Adrenal gland (tissue), 12 donors: ENCODE data around the gene ZMAT5. TPM values are rescaled to one million over a fixed set of nuclear protein-coding genes. Genes with fewer than 3 reads are reported as not detected.

ENCODE experiments used
- DNase-seq, 7 donors: peaks; one replicate each; pipeline ENCODE4 v3.0.0-alpha.2; 2019 to 2020
- H3K27ac ChIP-seq, 5 donors: fragments of 200-600 bp; sonication (generic) in 4 of 5; 1 replicate in 3 of 5; 2 replicates in 2 of 5; pipeline versions ENCODE4 v1.5.1 to v1.8.0; 2016 to 2020; ENCODE audit warnings: mild to moderate bottlenecking in 1 of 5
- H3K27me3 ChIP-seq: fragments of 200-600 bp; 2 replicates; pipeline ENCODE4 v1.8.0; 2021
- H3K36me3 ChIP-seq, 2 donors: fragments of 200-600 bp; replicated peaks in 1 of 2; 1 replicate in 1 of 2; 2 replicates in 1 of 2; pipeline versions ENCODE4 v1.5.1 to v1.8.0; 2018 to 2022
- H3K4me1 ChIP-seq, 2 donors: fragments of 200-600 bp; replicated peaks in 1 of 2; 1 replicate in 1 of 2; 2 replicates in 1 of 2; pipeline versions ENCODE4 v1.5.1 to v1.8.0; 2018 to 2021
- H3K4me3 ChIP-seq, 4 donors: fragments of 200-600 bp; sonication (generic) in 3 of 4; one replicate each; pipeline ENCODE4 v1.5.1; 2016 to 2018
- H3K9me3 ChIP-seq, 3 donors: fragments of 200-600 bp; sonication (generic) in 1 of 3; replicated peaks in 1 of 3; 1 replicate in 2 of 3; 2 replicates in 1 of 3; pipeline versions ENCODE4 v1.5.1 to v1.8.0; 2016 to 2021
- POLR2A ChIP-seq, 2 donors: fragments of 450-650 bp; IDR thresholded peaks; one replicate each; pipeline ENCODE4 v1.6.1; 2017; ENCODE audit warnings: antibody characterized with exemption in 2 of 2, mild to moderate bottlenecking in 2 of 2, moderate library complexity in 1 of 2
- WGBS, 4 donors: extraction: QIAGEN DNeasy Blood & Tissue Kit in 2 of 4; methylation state at CpG; one replicate each; pipeline versions ENCODE4 v1.1.5 to v1.1.7; 2013 to 2017; 5-methylcytosine and 5-hydroxymethylcytosine counted together
- intact Hi-C, 2 donors: fragments of 100-400 bp; cut with DNase I; formaldehyde crosslinking; loops; one replicate each; pipeline versions ENCODE4 v1.14.1 to v1.15.0; 2022 to 2023
- polyA plus RNA-seq, 3 donors: library from polyadenylated mRNA; stranded (reverse); fragments of 200-250 nt in 2 of 3; fragments of 350-450 nt in 1 of 3; fragmentation: Illumina TruSeq in 1 of 3; extraction: RNeasy Lipid Tissue Mini Kit (QIAGEN cat#74804) in 1 of 3; gene quantifications; one replicate each; pipeline ENCODE4 v1.2.3, GENCODE V29; 2013 to 2014
- total RNA-seq, 9 donors: library from RNA; depleted of rRNA in 4 of 9; stranded (reverse); fragments of >200 nt in 4 of 9; fragments of 120-200 nt in 1 of 9; fragmentation: NEBNext Ultra II Directional in 1 of 9; extraction: Animal tissue kit (Norgen Biotek cat#: 25700) in 1 of 9; gene quantifications; one replicate each; pipeline versions ENCODE4 v1.1.0 to v1.2.4, GENCODE V29; 2013 to 2023
- TF ChIP-seq, protein P1 (sequence below), 6 experiments: fragments of 450-650 bp in 4 of 6; fragments of 200-600 bp in 2 of 6; sonication (generic) in 1 of 6; IDR thresholded peaks; 1 replicate in 5 of 6; 2 replicates in 1 of 6; pipeline versions ENCODE4 v1.5.1 to v1.8.0; 2016 to 2021; ENCODE audit warnings: antibody characterized with exemption in 6 of 6, mild to moderate bottlenecking in 2 of 6, moderate library complexity in 1 of 6
- donor health status: healthy with polysubstance abuse.
- donor health status: Bipolar disorder and iron deficiency.
- donor health status: DM: yes; HTN: yes; CAD: no.
- donor health status: DM: no; HTN: no; CAD: no.
- donor health status: DM: no; HTN: no; CAD: no.
- donor health status: DM: yes; HTN: yes; CAD: no.

The ZMAT5 gene
- total and polyA plus RNA-seq, 12 donors = 13.1 to 97.8 (median 34.8) TPM

DNA sequence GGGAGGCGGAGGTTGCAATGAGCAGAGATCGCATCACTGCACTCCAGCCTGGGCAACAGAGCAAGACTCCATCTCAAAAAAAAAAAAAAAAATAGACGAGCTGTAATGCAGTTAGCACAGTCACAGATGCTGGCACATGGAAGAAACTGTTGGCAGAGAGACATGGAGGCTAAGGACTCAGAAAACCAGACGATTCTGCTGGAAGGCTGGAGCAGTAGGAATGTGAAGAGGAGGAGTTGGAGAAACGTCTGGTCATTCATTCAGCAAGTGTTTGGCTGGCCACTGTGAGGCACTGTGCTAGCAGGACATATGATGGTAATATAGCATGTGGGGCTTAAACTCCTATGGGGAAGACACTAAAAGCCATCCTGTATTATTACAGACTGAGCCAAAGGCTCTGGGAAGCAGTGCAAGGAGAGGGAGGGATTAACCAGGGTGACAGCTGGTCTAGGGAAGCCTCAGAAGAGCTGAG lies 5.4 kb upstream of the ZMAT5 start:
- Histone ChIP-seq H3K27ac (peak overlapping the region in 1 of 5 donors; percentile 14), H3K4me1 (peaks cover 10 to 14% of the 10 kb centered on the region in 2 donors), H3K9me3 (no peaks in the 10 kb centered on the region), H3K4me3 (no peak overlapping the region), H3K27me3 (no peaks in the 10 kb centered on the region), H3K36me3 (peaks cover 0 to 22% of the 10 kb centered on the region in 2 donors)
- intact Hi-C loops = no loop called here
- no peak for TF ChIP-seq POLR2A (IDR thresholded peaks at IDR 0.05)
- TF ChIP-seq, protein P1, sequence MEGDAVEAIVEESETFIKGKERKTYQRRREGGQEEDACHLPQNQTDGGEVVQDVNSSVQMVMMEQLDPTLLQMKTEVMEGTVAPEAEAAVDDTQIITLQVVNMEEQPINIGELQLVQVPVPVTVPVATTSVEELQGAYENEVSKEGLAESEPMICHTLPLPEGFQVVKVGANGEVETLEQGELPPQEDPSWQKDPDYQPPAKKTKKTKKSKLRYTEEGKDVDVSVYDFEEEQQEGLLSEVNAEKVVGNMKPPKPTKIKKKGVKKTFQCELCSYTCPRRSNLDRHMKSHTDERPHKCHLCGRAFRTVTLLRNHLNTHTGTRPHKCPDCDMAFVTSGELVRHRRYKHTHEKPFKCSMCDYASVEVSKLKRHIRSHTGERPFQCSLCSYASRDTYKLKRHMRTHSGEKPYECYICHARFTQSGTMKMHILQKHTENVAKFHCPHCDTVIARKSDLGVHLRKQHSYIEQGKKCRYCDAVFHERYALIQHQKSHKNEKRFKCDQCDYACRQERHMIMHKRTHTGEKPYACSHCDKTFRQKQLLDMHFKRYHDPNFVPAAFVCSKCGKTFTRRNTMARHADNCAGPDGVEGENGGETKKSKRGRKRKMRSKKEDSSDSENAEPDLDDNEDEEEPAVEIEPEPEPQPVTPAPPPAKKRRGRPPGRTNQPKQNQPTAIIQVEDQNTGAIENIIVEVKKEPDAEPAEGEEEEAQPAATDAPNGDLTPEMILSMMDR (IDR thresholded peaks at IDR 0.05) = peak in 3 of 6 experiments; percentile 34 to 42 (median 38)
- DNase-seq = peak in 4 of 7 donors; percentile 45 to 60 (median 50)
- 38 to 54% (median 50%) methylated on average over 4 to 5 of the region's 5 CpGs for WGBS, 4 donors

DNA sequence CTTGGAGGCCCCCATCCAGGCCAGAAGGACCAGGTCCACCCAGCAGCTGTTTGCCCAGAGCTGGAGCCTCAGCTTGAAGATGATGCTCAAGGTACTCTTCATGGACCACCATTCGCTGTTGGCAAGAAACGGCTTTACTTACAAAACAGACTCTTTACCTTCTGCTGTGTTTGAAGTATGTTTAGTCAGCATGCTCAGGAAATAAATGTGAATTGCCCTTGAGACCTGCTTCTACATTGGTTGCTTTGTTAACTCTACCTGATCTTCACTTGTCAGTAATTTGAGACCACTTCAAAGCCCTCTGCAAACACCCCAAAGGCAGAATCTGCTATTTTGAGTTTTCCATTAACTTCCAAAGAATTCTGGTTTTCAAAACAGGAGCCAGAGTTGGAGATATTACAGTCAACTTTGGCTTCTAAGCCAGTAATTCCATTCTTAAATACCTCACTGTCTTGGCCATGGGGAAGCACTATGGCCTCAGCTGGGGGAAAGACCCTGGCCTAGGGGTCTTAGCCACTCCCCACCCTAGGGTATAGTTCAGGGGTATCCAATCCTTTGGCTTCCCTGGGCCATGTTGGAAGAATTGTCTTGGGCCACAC lies 3.0 kb upstream of the ZMAT5 start:
- H3K4me3 ChIP-seq = no peak overlapping the region
- H3K9me3 ChIP-seq = no peaks in the 10 kb centered on the region
- H3K36me3 ChIP-seq = peaks cover 0 to 22% of the 10 kb centered on the region in 2 donors
- peaks cover 18 to 25% of the 10 kb centered on the region in 2 donors for H3K4me1 ChIP-seq
- intact Hi-C loops = no loop called here
- DNase-seq = no peak
- no peak overlapping the region for H3K27ac ChIP-seq
- TF ChIP-seq, protein P1 (IDR thresholded peaks at IDR 0.05) = no peak
- TF ChIP-seq POLR2A (IDR thresholded peaks at IDR 0.05) = no peak
- H3K27me3 ChIP-seq = no peaks in the 10 kb centered on the region
- WGBS, 4 donors = 70 to 83% (median 79%) methylated on average over 2 of the region's 2 CpGs

DNA sequence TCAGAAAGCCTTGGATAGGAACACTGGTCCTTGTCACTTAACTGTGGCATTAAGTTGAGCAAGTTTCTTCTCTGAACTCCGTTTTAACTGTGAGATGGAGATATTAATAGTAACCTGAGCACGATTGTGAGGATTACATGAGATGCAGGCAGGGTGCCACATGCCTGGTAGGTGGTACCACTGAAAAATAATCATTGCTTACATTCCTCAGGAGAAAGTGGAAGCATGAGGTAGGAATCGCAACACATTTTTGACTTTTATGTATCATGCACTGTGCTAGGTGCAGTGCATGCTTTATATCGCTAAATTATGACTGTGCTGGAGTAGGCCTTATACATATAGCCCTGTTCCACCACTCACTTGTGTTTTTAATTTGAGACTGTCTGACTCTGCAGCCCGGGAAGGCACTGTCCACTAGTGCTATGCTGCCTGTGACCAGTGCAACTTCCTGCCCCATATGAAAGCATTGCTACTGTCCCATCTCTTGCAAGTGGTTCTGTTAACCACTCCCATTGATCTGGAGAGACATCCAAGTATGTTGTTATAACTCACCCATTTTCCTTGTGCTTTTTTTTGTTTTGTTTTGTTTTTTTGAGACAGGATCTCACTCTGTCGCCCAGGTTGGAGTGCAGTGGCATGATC lies 1.4 kb upstream of the ZMAT5 start:
- H3K27ac ChIP-seq = peak overlapping the region in 2 of 5 donors; percentile 77 to 78
- no peaks in the 10 kb centered on the region for H3K27me3 ChIP-seq
- H3K9me3 ChIP-seq = no peaks in the 10 kb centered on the region
- peaks cover 18 to 23% of the 10 kb centered on the region in 2 donors for H3K4me1 ChIP-seq
- peak overlapping the region in 3 of 4 donors; percentile 36 to 93 (median 85) for H3K4me3 ChIP-seq
- no peak for DNase-seq
- TF ChIP-seq POLR2A (IDR thresholded peaks at IDR 0.05) = no peak
- TF ChIP-seq, protein P1 (IDR thresholded peaks at IDR 0.05) = no peak
- H3K36me3 ChIP-seq = peaks cover 0 to 22% of the 10 kb centered on the region in 2 donors
- intact Hi-C loops = no loop called here
- 31 to 39% (median 35%) methylated on average over 6 of the region's 6 CpGs for WGBS, 4 donors

DNA sequence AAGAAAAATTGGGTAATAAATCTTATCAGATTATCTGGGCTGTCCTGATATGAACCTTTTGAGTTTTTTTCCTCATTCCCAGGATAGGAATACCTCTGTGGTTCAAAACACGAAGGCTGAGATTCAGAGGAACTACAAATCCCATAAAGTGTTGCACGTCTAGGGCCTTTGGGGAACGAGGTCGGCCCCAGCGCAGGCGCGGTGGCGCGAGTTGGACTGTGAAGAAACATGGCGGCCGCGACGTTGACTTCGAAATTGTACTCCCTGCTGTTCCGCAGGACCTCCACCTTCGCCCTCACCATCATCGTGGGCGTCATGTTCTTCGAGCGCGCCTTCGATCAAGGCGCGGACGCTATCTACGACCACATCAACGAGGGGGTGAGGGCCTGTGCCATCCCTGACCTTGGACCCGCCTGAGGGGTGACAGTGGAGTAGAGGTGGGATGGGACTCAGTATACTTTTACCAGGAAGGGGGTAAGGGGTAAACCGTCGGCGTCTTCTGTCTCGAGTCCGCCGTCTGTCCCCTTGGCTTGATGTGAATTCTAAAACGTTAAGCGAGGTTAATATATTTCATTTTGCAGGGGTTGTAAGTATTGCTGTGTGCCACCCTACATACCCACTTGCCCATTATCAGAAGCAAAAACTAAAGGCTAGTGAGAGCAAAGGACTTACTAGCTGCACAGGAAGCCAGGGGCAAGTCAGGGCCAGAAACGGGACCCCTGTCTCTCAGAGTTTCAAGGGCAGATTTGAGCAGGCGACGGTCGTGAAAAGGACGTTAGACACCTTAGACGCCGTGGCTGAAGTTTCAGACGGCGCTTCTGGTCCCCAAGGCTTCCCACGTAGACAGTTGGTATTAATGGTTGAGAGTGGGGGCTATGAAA lies 604 bp upstream of the ZMAT5 start, which contains the start of gene UQCR10:
Gene UQCR10, plus strand, starts transcription at position 199 of the 881 bp plus-strand sequence. Its CDS starts 30 bp downstream, at position 229.
- Histone ChIP-seq H3K27me3 (no peaks in the 10 kb centered on the region), H3K9me3 (no peaks in the 10 kb centered on the region), H3K4me1 (peaks cover 18 to 22% of the 10 kb centered on the region in 2 donors), H3K27ac (peak within 1 kb of the TSS; percentile 65 to 93 (median 78)), H3K36me3 (peaks cover 0 to 22% of the 10 kb centered on the region in 2 donors), H3K4me3 (peak within 1 kb of the TSS; percentile 36 to 93 (median 86))
- TF ChIP-seq POLR2A (IDR thresholded peaks at IDR 0.05) = no peak
- TF ChIP-seq, protein P1 (IDR thresholded peaks at IDR 0.05) = no peak
- intact Hi-C loops = no loop called here
- WGBS, 4 donors = 0 to 11% (median 1%) methylated on average over 35 to 46 of the region's 46 CpGs
- DNase-seq = peak; percentile 89 to 96 (median 92)
